A673 (cell line): ENCODE measurements around the gene CTNNA3.

Experiments used
- CTCF ChIP-seq: fragments of 300-800, 200-600 bp; sonication (generic); conservative IDR thresholded peaks from 2 replicates; pipeline ENCODE4 v1.5.1; 2017; ENCODE audit warnings: low read depth, mild to moderate bottlenecking, antibody characterized with exemption, low read length, moderate library complexity, mixed read lengths
- EZH2 ChIP-seq: fragments of 200-600 bp; sonication (generic); IDR thresholded peaks from 2 replicates; pipeline ENCODE4 v1.6.1; 2017; ENCODE audit warnings: borderline replicate concordance, low read depth, mild to moderate bottlenecking, mixed read lengths, antibody characterized with exemption, low read length; ENCODE audit not compliant: poor library complexity, severe bottlenecking

- TF ChIP-seq CTCF: no peak
- no peak for TF ChIP-seq EZH2
These were observed 1104.1 kb downstream of the CTNNA3 start for GRCh38 chr10:66591865-66592264.
